Measurements from ENCODE around the gene MOB3A.

DNA sequence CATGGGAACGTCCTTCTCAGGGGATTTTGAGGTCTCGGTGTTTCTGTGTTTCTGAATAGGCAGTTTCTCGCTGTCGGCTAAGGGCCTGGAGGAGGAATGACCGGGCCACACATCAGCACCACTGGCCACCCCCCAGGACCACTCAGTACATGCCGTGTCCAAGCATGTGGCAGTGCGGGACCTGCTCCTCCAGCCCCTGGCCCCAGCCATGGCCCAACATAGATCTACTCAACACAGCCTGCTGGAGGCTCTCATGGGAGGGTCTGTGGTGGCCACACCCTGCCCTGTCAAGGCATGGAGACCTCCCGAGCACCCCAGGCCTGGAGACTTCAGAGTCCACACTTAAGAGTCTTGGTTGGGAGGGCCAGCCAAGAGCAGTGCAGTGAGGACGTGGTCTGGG lies 18.1 kb upstream of the MOB3A start:
- TF ChIP-seq, protein P1, sequence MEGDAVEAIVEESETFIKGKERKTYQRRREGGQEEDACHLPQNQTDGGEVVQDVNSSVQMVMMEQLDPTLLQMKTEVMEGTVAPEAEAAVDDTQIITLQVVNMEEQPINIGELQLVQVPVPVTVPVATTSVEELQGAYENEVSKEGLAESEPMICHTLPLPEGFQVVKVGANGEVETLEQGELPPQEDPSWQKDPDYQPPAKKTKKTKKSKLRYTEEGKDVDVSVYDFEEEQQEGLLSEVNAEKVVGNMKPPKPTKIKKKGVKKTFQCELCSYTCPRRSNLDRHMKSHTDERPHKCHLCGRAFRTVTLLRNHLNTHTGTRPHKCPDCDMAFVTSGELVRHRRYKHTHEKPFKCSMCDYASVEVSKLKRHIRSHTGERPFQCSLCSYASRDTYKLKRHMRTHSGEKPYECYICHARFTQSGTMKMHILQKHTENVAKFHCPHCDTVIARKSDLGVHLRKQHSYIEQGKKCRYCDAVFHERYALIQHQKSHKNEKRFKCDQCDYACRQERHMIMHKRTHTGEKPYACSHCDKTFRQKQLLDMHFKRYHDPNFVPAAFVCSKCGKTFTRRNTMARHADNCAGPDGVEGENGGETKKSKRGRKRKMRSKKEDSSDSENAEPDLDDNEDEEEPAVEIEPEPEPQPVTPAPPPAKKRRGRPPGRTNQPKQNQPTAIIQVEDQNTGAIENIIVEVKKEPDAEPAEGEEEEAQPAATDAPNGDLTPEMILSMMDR (IDR thresholded peaks at IDR 0.05), result no peak
- no peak for TF ChIP-seq POLR2A (IDR thresholded peaks at IDR 0.05)

All from adrenal gland (tissue), 5 donors.